ENCODE results near the gene BOD1L1.

DNA sequence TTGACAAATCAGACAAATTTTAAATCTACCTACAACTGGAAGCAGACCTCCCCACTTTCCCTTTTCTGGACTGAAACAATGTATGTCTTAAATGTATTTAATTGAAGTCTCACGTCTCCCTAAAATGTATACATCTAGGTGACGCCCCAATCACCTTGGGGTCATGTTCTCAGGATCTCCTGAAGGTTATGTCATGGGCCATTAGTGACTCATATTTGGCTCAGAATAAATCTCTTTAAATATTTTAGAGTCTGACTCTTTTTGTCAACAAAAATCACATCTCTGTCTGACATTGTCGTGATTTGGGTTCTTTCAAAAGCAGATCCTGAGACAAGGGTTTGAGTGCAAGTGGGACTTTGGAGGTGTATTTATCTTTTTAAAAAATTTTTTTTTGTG, 26.2 kb upstream of the BOD1L1 start:
- TF ChIP-seq, protein P1, sequence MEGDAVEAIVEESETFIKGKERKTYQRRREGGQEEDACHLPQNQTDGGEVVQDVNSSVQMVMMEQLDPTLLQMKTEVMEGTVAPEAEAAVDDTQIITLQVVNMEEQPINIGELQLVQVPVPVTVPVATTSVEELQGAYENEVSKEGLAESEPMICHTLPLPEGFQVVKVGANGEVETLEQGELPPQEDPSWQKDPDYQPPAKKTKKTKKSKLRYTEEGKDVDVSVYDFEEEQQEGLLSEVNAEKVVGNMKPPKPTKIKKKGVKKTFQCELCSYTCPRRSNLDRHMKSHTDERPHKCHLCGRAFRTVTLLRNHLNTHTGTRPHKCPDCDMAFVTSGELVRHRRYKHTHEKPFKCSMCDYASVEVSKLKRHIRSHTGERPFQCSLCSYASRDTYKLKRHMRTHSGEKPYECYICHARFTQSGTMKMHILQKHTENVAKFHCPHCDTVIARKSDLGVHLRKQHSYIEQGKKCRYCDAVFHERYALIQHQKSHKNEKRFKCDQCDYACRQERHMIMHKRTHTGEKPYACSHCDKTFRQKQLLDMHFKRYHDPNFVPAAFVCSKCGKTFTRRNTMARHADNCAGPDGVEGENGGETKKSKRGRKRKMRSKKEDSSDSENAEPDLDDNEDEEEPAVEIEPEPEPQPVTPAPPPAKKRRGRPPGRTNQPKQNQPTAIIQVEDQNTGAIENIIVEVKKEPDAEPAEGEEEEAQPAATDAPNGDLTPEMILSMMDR (IDR thresholded peaks at IDR 0.05), result no peak
- TF ChIP-seq POLR2A (IDR thresholded peaks at IDR 0.05), result no peak
